Fibroblast of lung (primary cell): ENCODE data around the gene CDKN1A.

Source experiments
- EZH2 ChIP-seq: IDR thresholded peaks from 2 replicates; pipeline ENCODE4 v1.5.1; 2012; ENCODE audit warnings: low read length, control low read depth, mild to moderate bottlenecking; ENCODE audit errors: missing control alignments
- TF ChIP-seq, protein P1 (sequence below), 2 donors: IDR thresholded peaks in 1 of 2; conservative IDR thresholded peaks in 1 of 2; 1 replicate in 1 of 2; 2 replicates in 1 of 2; pipeline ENCODE4 v1.5.1; 2011 to 2012; ENCODE audit warnings: low read length in 2 of 2, control low read depth in 1 of 2, inconsistent platforms in 1 of 2, low read depth in 1 of 2, mild to moderate bottlenecking in 1 of 2

DNA sequence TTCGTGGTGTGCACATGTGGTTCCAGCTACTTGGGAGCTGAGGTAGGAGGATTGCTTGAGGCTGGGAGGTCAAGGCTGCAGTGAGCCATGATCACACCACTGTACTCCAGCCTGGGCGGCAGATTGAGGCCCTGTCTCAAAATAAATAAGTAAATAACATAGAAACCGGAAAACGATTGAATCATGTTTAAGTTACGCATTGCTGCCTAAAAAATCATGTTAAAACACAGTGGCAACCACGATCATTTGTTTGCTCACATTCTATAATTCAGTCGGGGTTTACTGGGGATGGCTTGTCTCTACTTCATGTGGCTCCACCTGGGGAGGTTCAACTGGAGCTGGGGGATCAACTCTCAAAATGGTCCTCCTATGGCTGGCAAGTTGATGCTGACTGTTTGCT is 8.2 kb upstream of the CDKN1A start:
- TF ChIP-seq, protein P1, sequence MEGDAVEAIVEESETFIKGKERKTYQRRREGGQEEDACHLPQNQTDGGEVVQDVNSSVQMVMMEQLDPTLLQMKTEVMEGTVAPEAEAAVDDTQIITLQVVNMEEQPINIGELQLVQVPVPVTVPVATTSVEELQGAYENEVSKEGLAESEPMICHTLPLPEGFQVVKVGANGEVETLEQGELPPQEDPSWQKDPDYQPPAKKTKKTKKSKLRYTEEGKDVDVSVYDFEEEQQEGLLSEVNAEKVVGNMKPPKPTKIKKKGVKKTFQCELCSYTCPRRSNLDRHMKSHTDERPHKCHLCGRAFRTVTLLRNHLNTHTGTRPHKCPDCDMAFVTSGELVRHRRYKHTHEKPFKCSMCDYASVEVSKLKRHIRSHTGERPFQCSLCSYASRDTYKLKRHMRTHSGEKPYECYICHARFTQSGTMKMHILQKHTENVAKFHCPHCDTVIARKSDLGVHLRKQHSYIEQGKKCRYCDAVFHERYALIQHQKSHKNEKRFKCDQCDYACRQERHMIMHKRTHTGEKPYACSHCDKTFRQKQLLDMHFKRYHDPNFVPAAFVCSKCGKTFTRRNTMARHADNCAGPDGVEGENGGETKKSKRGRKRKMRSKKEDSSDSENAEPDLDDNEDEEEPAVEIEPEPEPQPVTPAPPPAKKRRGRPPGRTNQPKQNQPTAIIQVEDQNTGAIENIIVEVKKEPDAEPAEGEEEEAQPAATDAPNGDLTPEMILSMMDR (conservative IDR thresholded peaks at IDR 0.05 in 1 of 2, IDR thresholded peaks at IDR 0.05 in 1 of 2; ENCODE audit: low read depth in 1 of 2, low read length in 2 of 2): no peak
- TF ChIP-seq EZH2: no peak
